ENCODE results near the gene ARHGAP24.

DNA sequence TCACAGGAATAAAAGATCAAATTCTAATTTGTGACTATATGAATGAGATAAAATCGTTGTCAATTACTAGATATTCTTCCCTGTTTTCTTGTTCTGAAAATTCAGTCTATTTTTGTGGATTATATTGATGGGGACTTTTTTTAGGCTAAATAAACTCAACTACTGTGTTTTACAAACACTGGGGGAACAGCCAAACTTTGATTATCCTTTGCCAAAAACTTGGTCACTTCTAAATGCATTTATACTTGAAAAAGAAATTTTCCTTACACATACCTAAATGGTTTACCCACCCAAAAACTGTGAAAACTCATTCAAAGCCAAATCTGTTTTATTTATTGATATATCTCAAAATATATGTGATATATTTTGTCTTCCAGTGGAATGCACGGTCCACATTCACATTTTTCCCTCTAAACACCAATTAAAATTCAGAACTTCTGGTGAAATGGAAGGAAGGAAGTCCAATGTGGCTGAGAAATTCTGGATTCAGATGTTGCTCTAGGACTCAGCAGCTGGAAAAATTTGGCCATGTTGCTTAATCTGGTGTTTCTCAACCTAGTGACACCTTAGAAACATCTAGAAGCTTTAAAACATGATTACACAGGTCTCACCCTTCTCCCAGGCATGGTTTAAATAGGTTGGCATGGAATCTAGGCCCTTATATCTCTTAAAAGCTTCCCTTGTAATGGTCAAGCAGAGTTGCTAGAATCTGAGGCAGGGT is 28.6 kb upstream of the ARHGAP24 start:
- TF ChIP-seq CTCF (IDR thresholded peaks at IDR 0.05) (no peak), POLR2A (IDR thresholded peaks at IDR 0.05) (no peak)

Measured in esophagus squamous epithelium (tissue), 4 donors.